Measurements from ENCODE around the gene HES7.

GRCh38 chr17:8100763-8101162 lies 23.1 kb downstream of the HES7 start:
- TF ChIP-seq, protein P1, sequence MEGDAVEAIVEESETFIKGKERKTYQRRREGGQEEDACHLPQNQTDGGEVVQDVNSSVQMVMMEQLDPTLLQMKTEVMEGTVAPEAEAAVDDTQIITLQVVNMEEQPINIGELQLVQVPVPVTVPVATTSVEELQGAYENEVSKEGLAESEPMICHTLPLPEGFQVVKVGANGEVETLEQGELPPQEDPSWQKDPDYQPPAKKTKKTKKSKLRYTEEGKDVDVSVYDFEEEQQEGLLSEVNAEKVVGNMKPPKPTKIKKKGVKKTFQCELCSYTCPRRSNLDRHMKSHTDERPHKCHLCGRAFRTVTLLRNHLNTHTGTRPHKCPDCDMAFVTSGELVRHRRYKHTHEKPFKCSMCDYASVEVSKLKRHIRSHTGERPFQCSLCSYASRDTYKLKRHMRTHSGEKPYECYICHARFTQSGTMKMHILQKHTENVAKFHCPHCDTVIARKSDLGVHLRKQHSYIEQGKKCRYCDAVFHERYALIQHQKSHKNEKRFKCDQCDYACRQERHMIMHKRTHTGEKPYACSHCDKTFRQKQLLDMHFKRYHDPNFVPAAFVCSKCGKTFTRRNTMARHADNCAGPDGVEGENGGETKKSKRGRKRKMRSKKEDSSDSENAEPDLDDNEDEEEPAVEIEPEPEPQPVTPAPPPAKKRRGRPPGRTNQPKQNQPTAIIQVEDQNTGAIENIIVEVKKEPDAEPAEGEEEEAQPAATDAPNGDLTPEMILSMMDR (IDR thresholded peaks at IDR 0.05), result no peak
- no peak for TF ChIP-seq POLR2AphosphoS5 (IDR thresholded peaks at IDR 0.05)

All from gastroesophageal sphincter (tissue), 3 donors.